GM19099 (cell line): ENCODE measurements around the gene ERC1.

Experiments
- POLR2A ChIP-seq: IDR thresholded peaks from 3 replicates; pipeline ENCODE4 v1.6.1; 2011; ENCODE audit warnings: low read depth; ENCODE audit not compliant: insufficient read length; ENCODE audit errors: extremely low read depth

ERC1 gene

DNA sequence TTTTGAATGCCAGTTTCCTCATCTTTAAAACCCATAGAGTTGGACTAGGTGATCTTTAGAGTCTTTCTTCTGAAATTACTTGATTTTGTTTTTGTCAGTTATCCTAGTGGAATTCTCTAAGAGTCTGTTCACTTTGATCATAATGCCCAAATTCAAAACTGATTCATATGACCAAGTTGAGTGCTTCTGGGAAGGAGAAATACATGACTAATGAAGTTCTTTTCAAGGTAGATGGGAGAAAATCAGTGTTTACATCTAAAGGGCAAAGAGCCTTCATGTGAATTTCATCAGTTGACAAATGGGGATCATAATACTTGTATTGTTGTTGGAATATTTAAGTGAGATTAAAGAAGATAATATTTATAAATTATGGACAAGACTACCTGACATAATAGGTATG, 53.2 kb downstream of the ERC1 start:
- no peak for TF ChIP-seq POLR2A

DNA sequence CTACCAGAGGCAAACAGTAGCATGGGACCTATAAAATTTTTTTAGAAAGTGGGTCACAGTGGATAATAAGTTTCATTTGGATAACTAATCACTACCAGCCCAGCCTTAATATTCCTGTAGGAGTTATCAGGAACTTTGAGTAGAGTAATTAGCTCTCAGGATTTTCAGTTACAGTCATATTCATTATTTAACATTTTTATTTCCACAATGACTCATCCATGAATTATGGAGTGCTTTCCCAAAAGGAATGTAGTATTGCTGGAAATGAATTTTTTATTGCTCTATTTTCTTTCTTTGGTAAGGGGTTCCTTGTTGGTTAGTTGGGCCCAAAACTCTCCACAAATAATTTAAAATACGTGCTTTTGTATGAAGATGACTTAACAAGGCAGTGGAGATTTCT, 53.7 kb downstream of the ERC1 start:
- TF ChIP-seq POLR2A, result no peak

- no peak for TF ChIP-seq POLR2A
Measured at GRCh38 chr12:1046727-1047126, 55.7 kb downstream of the ERC1 start.

DNA sequence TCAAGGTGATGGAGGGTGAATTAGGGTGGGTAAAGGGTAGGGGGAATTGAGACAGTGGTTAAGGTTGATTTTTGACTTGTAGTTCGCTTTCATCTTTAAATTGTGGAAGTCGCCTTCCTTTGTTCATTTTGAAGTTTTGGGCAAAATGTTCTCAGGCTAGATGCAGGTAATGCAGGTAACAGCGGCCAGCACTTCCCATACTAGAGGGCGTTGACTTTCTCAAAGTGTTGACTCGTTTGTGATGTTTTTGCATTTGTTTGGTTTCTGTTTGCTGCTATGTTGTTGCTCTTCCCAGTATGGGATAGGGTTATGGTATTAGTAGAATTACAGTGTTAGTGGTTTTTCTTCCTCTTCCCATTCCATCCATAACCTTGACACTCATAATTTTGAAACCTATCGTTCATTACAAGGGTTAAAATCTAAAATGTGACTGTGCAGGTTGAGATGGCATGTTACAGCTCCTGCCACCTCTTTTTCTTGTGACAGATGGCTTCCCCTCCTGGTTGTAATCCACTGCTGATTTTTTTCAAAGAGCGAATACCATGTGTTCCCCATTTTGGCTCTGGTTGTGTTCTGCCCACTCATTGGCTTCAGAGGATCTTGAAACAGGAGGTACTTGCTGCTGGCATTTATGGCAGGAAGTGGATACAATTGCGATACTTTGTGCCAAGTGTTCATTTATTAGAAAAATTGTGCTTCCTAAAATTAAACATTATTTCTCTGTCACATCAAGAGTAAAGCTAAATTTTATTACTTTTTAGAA, 57.1 kb downstream of the ERC1 start:
- TF ChIP-seq POLR2A, result no peak

DNA sequence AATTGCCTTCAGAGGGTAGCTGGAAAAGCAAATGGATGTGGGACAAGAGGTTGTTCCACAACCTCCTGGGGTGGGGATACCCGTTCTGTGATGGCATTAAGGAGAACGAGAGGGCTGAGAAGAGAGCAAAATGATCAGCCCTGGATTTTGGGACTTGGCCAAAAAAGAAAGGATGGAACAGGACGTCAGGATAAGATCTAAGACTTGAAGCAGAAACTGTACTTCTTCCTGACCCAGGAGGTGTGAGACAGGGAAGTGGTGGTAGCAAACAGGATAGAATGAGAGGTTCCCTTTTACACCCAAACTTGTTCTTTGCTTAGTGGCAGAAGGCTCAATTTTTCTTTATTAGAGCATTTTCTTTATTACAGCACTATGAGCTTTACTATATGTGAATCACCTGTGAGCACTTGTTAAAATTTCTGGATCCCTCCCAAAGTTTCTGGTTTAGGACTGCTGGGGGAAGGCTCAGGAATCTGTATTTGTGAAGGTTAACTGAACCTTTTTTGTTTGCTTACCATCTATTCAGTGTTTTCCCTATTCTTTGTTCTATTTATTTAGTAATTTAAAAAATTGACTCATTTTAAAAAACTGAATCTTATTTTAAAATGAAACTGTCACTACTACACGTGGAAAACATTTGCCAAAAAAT, 59.2 kb downstream of the ERC1 start:
- no peak for TF ChIP-seq POLR2A

GRCh38 chr12:1053690-1054089, 62.7 kb downstream of the ERC1 start:
- TF ChIP-seq POLR2A, result no peak

- TF ChIP-seq POLR2A, result no peak
Measured at GRCh38 chr12:1054117-1054870, 63.3 kb downstream of the ERC1 start.

DNA sequence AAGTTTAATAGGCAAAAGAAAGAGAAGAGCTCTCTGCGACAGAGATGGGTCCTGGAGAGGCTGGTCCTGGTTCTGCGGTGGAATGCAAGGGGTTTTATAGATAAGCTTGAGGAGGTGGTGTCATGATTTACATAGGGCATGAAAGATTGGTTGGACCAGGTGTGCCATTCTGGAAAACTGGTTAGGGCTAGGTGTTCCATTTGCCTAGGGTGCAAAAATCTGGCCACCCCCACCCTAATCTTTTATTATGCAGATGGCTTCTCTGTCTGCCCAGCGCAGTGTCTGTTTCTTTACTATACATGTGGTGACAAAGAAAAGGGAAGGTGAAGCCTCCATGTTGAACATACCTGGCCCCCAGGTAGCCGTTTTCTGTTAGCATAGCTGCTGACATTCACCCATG, 65.4 kb downstream of the ERC1 start:
- TF ChIP-seq POLR2A, result no peak

- TF ChIP-seq POLR2A, result no peak
Measured at GRCh38 chr12:1058423-1058822, 67.4 kb downstream of the ERC1 start.

- TF ChIP-seq POLR2A, result no peak
Measured at GRCh38 chr12:1059162-1059561, 68.1 kb downstream of the ERC1 start.

DNA sequence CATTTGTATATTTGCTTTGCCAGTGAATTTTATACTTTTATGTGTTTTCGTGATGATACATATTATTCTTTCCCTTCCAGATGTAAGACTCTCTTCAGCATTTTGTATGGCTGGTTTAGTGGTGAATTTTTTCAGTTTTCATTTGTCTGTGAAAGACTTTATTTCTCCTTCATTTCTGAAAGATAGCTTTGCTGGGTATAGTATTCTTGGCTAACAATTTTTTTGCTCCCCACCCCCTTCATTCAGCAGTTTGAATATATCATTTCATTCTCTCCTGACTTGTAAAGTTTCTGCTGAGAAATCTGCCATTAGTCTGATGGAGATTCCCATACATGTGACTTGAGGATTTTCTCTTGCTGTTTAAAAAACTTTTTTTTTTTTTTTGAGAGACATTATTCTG, 72.8 kb downstream of the ERC1 start:
- no peak for TF ChIP-seq POLR2A

GRCh38 chr12:1064317-1064716, 73.3 kb downstream of the ERC1 start:
- no peak for TF ChIP-seq POLR2A

DNA sequence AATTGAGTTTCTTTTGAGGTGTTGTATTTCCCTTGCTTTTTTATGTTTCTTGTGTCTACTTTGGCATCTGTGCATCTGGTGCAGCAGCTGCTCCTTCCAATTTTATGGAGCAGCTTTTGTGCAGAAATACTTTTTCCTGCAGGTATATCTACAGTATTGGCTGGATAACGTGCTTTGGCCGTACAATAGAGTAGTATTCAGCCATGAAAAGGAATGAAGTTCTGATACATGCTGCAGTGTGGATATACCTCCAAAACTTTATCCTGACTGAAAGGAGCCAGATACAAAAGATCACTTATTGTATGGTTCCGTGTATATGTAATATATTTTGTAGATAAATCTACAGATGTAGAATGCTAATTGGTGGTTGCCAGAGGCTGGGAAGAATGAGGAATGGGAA, 74.6 kb downstream of the ERC1 start:
- TF ChIP-seq POLR2A, result no peak

DNA sequence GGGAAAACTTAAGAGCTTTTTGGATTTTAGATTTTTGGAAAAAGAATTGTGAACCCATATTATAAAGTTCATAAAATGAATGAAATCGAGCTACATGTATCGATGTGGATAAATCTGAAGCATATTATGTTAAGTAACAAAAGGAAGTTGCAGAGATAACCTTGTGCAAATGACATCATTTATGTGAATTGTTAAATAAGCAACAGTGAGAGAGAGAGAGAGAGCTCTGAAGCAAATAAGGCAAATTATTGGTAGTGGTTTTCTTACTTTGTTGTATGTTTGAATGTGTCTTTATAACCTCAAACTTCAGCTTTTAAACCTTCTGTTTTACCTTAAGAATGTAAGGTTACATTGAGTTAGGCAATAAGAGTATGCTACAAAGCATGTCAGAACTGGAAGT, 78.8 kb downstream of the ERC1 start:
- TF ChIP-seq POLR2A, result no peak

DNA sequence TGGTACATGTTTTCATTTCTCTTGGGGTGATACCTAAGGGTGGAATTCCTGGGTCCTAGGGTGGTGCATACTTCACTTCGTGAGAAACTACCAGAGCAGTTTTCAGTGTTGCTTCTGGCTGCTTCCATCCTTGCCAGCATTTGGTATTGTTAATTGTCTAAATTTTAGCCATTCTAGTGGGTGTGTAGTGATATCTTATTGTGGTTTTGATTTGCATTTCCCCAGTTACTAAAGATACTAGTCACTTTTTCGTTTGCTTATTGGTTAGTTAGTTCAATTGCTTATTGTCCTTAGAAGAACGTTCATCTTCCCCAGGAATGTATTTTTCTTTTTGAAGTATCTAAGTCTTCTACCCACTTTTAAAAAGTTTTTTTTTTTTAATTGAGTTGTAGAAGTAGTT, 80.2 kb downstream of the ERC1 start:
- no peak for TF ChIP-seq POLR2A

DNA sequence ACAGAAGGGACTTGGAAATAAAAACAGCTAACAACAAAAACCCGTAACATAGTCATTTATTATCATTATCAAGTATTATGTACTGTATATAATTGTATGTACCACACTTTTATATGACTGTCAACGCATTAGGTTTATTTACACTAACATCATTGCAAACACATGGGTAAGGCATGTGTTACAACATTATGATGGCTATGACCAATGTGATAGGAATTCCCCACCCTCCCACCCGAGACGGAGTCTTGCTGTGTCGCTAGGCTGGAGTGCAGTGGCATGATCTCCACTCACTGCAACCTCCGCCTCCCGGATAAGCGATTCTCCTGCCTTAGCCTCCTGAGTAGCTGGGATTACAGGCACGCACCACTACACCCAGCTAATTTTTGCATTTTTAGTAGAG, 82.6 kb downstream of the ERC1 start:
- no peak for TF ChIP-seq POLR2A

- no peak for TF ChIP-seq POLR2A
Measured at GRCh38 chr12:1077036-1077803, 86.2 kb downstream of the ERC1 start.
